Hepatocyte (in vitro differentiated cells): ENCODE measurements around the gene AAMDC. TPM values are rescaled to one million over a fixed set of nuclear protein-coding genes. Genes with fewer than 3 reads are reported as not detected.

Source experiments
- polyA plus RNA-seq: library from polyadenylated mRNA; unstranded; fragments of >200 nt; fragmentation: Nextera tagmentation; extraction: Ambion mirVana; gene quantifications from 2 replicates; pipeline ENCODE4 v1.2.1, GENCODE V29; 2016
- small RNA-seq: library from RNA; depleted of rRNA; stranded (forward); fragments of <200 nt; gene quantifications from one replicate; pipeline ENCODE3, GENCODE V24; 2014
- total RNA-seq: library from RNA; depleted of rRNA; stranded (reverse); fragments of >200 nt; gene quantifications from 2 replicates; pipeline ENCODE4 v1.2.3, GENCODE V29; 2014

The AAMDC gene
- total and polyA plus RNA-seq, 2 experiments from 2014 or later, result 22.0 to 78.0 TPM

Small RNA genes within 50 kb of the gene (small RNA-seq; reads per million reads assigned to genes)
- gene AP002812.4, result not detected

Other genes starting within 250 kb of the AAMDC start
- 6.6 and 11.7 TPM in 2 replicates for gene AQP11, start 231.2 kb upstream of the AAMDC start, total RNA-seq
- gene AQP11, start 231.2 kb upstream of the AAMDC start, polyA plus RNA-seq, result 9.3 and 13.5 TPM in 2 replicates
- 121 and 137 TPM in 2 replicates for gene CLNS1A, start 183.3 kb upstream of the AAMDC start, total RNA-seq
- gene CLNS1A, start 183.3 kb upstream of the AAMDC start, polyA plus RNA-seq, result 77.3 and 80.6 TPM in 2 replicates
- gene RSF1, start 422 bp upstream of the AAMDC start, total RNA-seq, result 37.6 and 48.8 TPM in 2 replicates
- 47.9 and 83.5 TPM in 2 replicates for gene RSF1, start 422 bp upstream of the AAMDC start, polyA plus RNA-seq
- 22.7 and 28.0 TPM in 2 replicates for gene INTS4, start 173.5 kb downstream of the AAMDC start, total RNA-seq
- gene INTS4, start 173.5 kb downstream of the AAMDC start, polyA plus RNA-seq, result 19.2 and 24.0 TPM in 2 replicates
- gene KCTD14, start 202.1 kb downstream of the AAMDC start, total RNA-seq, result 6.0 TPM in 2 replicates
- gene KCTD14, start 202.1 kb downstream of the AAMDC start, polyA plus RNA-seq, result 8.1 and 8.7 TPM in 2 replicates
- 0.17 TPM in 1 of 2 replicates, not detected in the other for gene THRSP, start 242.7 kb downstream of the AAMDC start, total RNA-seq
- 0.13 and 0.17 TPM in 2 replicates for gene THRSP, start 242.7 kb downstream of the AAMDC start, polyA plus RNA-seq